Mucosa of descending colon (tissue), 3 donors: ENCODE results near the gene PIK3R2. TPM values are rescaled to one million over a fixed set of nuclear protein-coding genes. Genes with fewer than 3 reads are reported as not detected.

Experiments used
- ATAC-seq: fragments of 200-7000 bp; cut with Tn5 transposase; one replicate; pipeline ENCODE4 v1.9.1; 2020; ENCODE audit warnings: mild to moderate bottlenecking, moderate library complexity
- DNase-seq, 3 donors: peaks; one replicate each; pipeline ENCODE4 v3.0.0-alpha.2; 2020
- H3K36me3 ChIP-seq: fragments of 200-600 bp; one replicate; pipeline ENCODE4 v1.8.0; 2021; ENCODE audit warnings: low read depth, mild to moderate bottlenecking
- H3K4me1 ChIP-seq: fragments of 200-600 bp; one replicate; pipeline ENCODE4 v1.8.0; 2021; ENCODE audit warnings: low read depth, mild to moderate bottlenecking
- H3K4me3 ChIP-seq: fragments of 200-600 bp; one replicate; pipeline ENCODE4 v1.8.0; 2021; ENCODE audit warnings: mild to moderate bottlenecking
- H3K9me3 ChIP-seq: fragments of 200-600 bp; one replicate; pipeline ENCODE4 v1.8.0; 2021; ENCODE audit warnings: mild to moderate bottlenecking
- CTCF ChIP-seq: fragments of 200-600 bp; IDR thresholded peaks from one replicate; pipeline ENCODE4 v1.8.0; 2022; ENCODE audit warnings: antibody characterized with exemption, mild to moderate bottlenecking
- intact Hi-C, 2 donors: fragments of 100-400 bp; cut with DNase I in 1 of 2; cut with micrococcal nuclease in 1 of 2; formaldehyde crosslinking; loops; one replicate each; pipeline versions ENCODE4 v1.11.0 to v1.11.1; 2022; cut with DNase I, micrococcal nuclease
- total RNA-seq, 3 donors: library from RNA; stranded (reverse); fragmentation: NEBNext Ultra II Directional in 2 of 3; extraction: Animal tissue kit (Norgen Biotek cat#: 25700) in 2 of 3; gene quantifications; one replicate each; pipeline versions ENCODE4 v1.2.1 to v1.2.4, GENCODE V29; 2021 to 2023
- donor health status: DM: no; HTN: no; CAD: no; lungs with moderate emphysema.
- donor health status: DM: no; HTN: no; CAD: no.
- donor health status: DM: no; HTN: yes; CAD: no.

The PIK3R2 gene
- total RNA-seq, 3 donors from 2014 or later, result 31.6 to 40.0 (median 35.2) TPM

GRCh38 chr19:18126097-18126496, 26.9 kb upstream of the PIK3R2 start:
- DNase-seq (no peak), ATAC-seq (no peak)
- intact Hi-C loops, result no loop called here
- Histone ChIP-seq H3K4me1 (no peaks in the 10 kb centered on the region), H3K4me3 (no peak overlapping the region), H3K9me3 (no peaks in the 10 kb centered on the region), H3K36me3 (no peaks in the 10 kb centered on the region)
- TF ChIP-seq CTCF, result no peak

GRCh38 chr19:18128044-18128443, 24.9 kb upstream of the PIK3R2 start:
- ATAC-seq, result peak; percentile 12

GRCh38 chr19:18128805-18129204, 24.2 kb upstream of the PIK3R2 start:
- intact Hi-C loops, result no loop called here
- TF ChIP-seq CTCF, result no peak
- Histone ChIP-seq H3K4me1 (no peaks in the 10 kb centered on the region), H3K9me3 (no peaks in the 10 kb centered on the region), H3K4me3 (no peak overlapping the region), H3K36me3 (no peaks in the 10 kb centered on the region)
- no peak for ATAC-seq
- no peak for DNase-seq

More at GRCh38 chr19:18128044-18128443, 24.9 kb upstream of the PIK3R2 start:
- no peaks in the 10 kb centered on the region for H3K9me3 ChIP-seq
- no peaks in the 10 kb centered on the region for H3K36me3 ChIP-seq
- no peak for DNase-seq
- no peak overlapping the region for H3K4me3 ChIP-seq
- intact Hi-C loops, result no loop called here
- no peak for TF ChIP-seq CTCF
- H3K4me1 ChIP-seq, result no peaks in the 10 kb centered on the region

GRCh38 chr19:18130523-18131242, 22.3 kb upstream of the PIK3R2 start:
- H3K4me3 ChIP-seq, result no peak overlapping the region
- H3K36me3 ChIP-seq, result no peaks in the 10 kb centered on the region
- DNase-seq (no peak), ATAC-seq (no peak)
- H3K9me3 ChIP-seq, result no peaks in the 10 kb centered on the region
- intact Hi-C loops, result no loop called here
- TF ChIP-seq CTCF, result no peak
- H3K4me1 ChIP-seq, result peaks cover under 1% of the 10 kb centered on the region

GRCh38 chr19:18131841-18132596, 20.9 kb upstream of the PIK3R2 start:
- H3K36me3 ChIP-seq, result no peaks in the 10 kb centered on the region
- intact Hi-C loops, result no loop called here
- no peak for DNase-seq
- no peaks in the 10 kb centered on the region for H3K9me3 ChIP-seq
- no peak for ATAC-seq
- no peak overlapping the region for H3K4me3 ChIP-seq
- peaks cover 4% of the 10 kb centered on the region for H3K4me1 ChIP-seq
- TF ChIP-seq CTCF, result no peak
